GM10248 (cell line): ENCODE data around the gene OTULIN.

Experiments
- CTCF ChIA-PET: fragments of 300-600 bp; sonication (Branson Sonifier 250); formaldehyde crosslinking; extraction: SDS; loops from one replicate; lab custom pipeline; 2021; ENCODE audit warnings: antibody characterized with exemption; lab: Yijun Ruan, JAX
- POLR2A ChIA-PET: fragments of 350-650 bp; sonication (Branson Sonifier 250); formaldehyde crosslinking; extraction: SDS; loops from one replicate; lab custom pipeline; 2020; ENCODE audit warnings: antibody characterized with exemption; lab: Yijun Ruan, JAX
- DNase-seq: peaks from one replicate; pipeline ENCODE4 v3.0.0; 2012; ENCODE audit errors: extremely low spot score
- CTCF ChIP-seq: IDR thresholded peaks from 2 replicates; pipeline ENCODE4 v1.5.1; 2012; ENCODE audit warnings: mild to moderate bottlenecking, low read depth; ENCODE audit errors: extremely low read depth, missing control alignments, control extremely low read depth

Gene OTULIN

GRCh38 chr5:14695152-14695551 is 30.6 kb downstream of the OTULIN start:
- CTCF ChIA-PET, result interaction anchor here (0.8 to 3.0 kb wide), 5 partner anchors 8 to 40 kb away, joined by 3 to 20 read pairs (median 5); no protein-coding TSS in a partner anchor
- DNase-seq, result no peak
- TF ChIP-seq CTCF, result no peak
- POLR2A ChIA-PET, result no interaction called here

GRCh38 chr5:14696057-14696456 is 31.5 kb downstream of the OTULIN start:
- CTCF ChIA-PET, result interaction anchor here (0.8 to 3.0 kb wide), 3 partner anchors 11 to 41 kb away, joined by 3 to 20 read pairs (median 5); no protein-coding TSS in a partner anchor
- POLR2A ChIA-PET, result no interaction called here
- no peak for TF ChIP-seq CTCF
- no peak for DNase-seq

GRCh38 chr5:14696851-14697250 is 32.3 kb downstream of the OTULIN start:
- TF ChIP-seq CTCF, result no peak
- POLR2A ChIA-PET, result no interaction called here
- CTCF ChIA-PET, result no interaction called here
- DNase-seq, result no peak

GRCh38 chr5:14698495-14698894 is 34.0 kb downstream of the OTULIN start:
- no peak for DNase-seq
- no peak for TF ChIP-seq CTCF
- ChIA-PET POLR2A (no interaction called here), CTCF (interaction anchor here (1.0 to 1.1 kb wide), 2 partner anchors 12 to 29 kb away, joined by 3 read pairs; no protein-coding TSS in a partner anchor)

GRCh38 chr5:14699159-14699558 is 34.6 kb downstream of the OTULIN start:
- POLR2A ChIA-PET, result no interaction called here
- TF ChIP-seq CTCF, result no peak
- CTCF ChIA-PET, result interaction anchor here (1.1 kb wide), 1 partner anchor 28 kb away, joined by 3 read pairs; no protein-coding TSS in a partner anchor
- no peak for DNase-seq

- CTCF ChIA-PET, result no interaction called here
- POLR2A ChIA-PET, result no interaction called here
- no peak for TF ChIP-seq CTCF
- DNase-seq, result no peak
Measured at GRCh38 chr5:14699807-14700400, 35.4 kb downstream of the OTULIN start.
